AML-193 (cell line): ENCODE results near the gene PLCL1.
"Not testable (repeated sequence)": the region's sequence is repeated elsewhere in the genome, so short reads cannot be mapped to it uniquely, and the experiment has no call there.

Source experiments
- DNase-seq, 2 experiments: peaks; one replicate each; lab custom pipeline; 2025; lab: John Stamatoyannopoulos, UW

PLCL1 gene

DNA sequence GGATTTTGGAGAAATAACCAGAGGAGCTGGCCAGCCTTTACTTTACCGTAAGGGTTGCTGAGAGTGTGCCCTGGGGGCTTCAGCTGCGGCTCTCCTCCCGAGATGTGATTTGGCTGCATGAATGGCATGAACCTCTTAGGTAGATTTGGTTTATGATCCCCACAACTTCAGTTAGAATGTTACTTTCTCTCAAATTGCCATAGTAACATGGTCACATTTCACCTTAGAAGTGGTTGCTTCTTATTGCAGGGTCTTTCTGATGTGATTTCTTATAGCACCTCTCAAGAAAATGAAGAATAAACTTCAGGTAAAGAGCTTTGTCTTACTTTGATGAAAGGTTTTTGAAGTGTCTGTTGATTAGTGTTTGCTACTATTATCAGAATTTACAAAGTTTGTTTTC is 5.6 kb downstream of the PLCL1 start:
- DNase-seq = no peak

DNA sequence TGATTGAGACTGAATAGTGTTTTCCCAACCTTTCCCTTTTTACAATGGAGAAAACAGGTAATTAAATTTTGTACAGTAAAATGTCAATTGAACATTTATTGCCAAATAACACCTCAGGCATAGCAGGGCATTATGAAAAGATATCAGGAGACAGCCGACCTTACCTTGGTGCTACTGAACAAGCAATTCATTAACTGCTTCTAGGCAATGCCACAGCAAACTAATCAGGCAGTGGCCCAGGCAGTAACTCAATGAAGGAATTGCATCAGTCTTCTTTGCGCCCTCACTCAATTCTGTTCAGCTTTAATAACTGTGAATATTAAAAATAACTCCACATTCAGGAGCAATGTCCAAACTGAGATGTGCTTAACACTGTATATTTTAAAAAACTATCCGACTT is 6.1 kb downstream of the PLCL1 start:
- DNase-seq = no peak

DNA sequence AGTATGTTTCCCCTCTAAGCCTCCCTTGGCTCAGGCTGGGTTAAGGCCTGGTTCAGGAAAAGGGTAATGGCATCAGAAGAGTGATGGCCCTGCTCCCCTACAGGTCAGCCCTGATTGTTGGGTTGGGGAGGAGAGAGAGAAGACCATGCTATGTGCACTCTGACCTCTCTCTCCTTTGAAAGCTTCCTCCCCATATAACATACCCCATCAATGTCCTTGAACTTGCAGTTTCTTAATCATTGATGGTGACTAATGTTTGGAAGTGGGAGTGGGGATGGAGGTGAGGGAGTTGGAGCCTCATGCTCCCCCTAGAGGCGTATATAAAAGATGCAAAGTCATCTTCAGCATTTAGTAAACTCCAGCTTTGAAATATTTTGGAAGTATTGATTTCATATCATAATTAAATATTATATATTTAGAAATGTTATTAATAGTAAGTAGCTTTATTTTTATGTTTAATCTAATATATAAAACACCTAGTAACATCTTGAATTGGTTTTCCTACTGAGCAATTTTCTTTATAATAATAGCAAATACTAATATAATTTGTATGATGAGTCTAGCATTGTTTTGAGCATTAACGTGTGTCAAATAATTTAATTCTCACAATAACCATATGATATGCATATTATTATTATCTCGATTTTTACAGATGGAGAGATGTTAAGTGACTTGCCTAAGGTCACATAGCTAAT is 8.8 kb downstream of the PLCL1 start:
- peak in 1 of 2 experiments; percentile 32 for DNase-seq

DNA sequence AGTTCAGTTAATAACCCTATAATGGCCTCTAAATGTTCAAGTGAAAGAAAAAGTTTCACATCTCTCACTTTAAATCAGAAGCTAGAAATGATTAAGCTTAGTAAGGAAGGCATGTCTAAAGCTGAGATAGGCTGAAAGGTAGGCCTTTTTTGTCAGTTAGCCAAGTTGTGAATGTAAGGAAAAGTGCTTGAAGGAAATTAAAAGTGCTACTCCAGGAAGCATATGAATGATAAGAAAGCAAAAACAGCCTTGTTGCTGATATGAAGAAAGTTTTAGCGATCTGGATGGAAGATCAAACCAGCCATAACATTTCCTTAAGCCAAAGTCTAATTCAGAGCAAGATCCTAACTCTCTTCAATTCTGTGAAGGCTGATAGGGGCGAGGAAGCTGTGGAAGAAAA is 10.1 kb downstream of the PLCL1 start:
- DNase-seq = no peak

DNA sequence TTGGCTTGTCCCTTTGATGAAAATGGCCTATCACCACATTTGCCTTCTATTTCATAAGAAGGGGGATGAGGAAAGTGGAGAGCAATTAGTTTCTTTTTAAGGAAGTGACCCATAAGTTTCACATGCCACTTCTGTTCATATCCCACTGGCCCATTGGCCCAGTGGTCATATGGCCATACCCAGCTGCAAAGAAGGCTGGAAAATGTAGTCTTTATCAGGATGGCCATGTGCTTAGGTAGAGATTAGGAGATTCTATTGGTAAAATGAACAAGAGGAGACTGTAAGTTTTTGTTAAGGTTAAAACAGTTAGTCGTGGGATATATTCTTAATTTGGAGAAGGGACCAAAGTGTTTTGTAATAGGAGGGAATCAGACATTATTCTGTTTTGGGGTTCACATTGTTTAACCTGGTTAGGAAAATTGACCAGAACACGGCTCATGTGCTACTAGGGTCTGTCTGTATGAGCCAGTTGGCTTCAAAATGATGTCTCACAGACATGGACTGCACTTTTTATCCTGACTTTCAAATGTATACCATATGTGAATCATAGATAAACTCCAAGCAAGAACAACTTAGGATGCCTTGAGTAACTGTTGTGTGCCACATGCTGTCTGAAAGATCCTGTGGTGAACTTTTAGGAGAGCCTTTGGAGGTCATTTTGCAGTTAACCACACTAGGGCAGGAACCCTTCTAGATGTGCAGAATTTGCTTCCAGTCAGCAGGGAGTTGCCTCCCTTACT is 17.3 kb downstream of the PLCL1 start:
- DNase-seq = no peak

DNA sequence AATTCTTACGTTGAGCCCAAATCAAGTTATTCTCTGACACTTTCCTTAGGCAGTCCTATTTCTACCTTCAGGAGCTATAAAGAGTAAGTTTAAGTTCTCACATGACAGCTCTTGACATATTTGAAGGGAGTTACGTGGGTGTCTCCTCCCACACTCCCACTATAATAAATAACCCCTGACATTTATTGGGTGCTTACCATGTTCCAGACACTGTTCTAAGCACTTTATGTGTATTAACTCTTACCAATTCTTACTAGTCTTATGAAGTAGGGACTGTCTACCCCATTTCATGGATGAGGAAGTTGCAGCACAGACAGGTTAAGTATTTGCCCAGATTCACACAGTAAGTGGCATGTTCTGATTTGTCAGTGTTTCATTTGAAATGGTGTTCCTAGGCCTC is 17.9 kb downstream of the PLCL1 start:
- DNase-seq = no peak

DNA sequence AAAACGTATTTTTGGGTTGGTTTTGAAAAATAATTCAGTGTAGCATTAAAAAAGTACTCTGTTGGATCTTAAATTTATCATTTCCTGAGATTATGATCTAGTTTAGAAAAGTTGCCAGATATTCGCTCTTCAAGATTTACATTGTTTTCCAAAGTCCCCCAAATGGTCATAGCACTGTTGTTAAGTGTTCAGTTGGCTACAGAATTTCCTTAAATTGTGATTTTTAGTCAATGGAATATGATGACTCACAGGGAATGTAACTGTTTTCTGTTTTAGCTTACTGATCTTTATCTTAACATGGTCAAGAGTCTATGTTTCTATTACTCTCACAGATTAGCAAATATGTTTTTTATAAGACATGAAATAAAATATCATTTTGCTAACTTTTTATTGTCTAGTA is 23.2 kb downstream of the PLCL1 start:
- no peak for DNase-seq

DNA sequence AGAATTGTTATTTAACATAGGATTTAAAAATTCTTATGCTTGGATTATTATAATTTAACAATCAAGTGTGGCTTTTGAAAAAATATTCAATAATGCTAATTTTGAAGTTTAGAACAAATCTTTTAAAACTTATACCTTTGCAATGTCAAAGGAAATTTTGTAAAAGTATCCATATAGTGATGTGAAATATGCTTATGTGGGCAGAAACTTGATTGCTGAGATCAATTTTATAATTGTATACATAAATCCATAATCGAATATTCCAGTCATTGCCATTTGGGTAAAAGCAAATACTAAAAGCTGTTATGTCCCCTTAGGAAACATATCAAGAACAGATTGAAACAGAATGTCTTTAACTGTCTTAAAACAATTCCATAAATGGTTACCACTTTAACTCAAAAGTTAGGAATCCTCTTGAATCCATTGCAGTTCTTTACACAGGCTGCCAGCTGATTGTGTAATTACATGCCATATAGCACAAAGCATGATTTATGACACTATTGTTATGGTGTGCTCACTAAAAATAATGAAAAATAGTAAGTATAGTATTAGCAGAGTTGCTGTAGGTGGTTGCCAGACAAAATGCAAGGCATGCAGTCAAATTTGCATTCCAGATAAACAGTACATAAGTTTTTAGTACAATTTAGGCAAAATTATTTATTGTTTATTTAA is 24.2 kb downstream of the PLCL1 start:
- no peak for DNase-seq

DNA sequence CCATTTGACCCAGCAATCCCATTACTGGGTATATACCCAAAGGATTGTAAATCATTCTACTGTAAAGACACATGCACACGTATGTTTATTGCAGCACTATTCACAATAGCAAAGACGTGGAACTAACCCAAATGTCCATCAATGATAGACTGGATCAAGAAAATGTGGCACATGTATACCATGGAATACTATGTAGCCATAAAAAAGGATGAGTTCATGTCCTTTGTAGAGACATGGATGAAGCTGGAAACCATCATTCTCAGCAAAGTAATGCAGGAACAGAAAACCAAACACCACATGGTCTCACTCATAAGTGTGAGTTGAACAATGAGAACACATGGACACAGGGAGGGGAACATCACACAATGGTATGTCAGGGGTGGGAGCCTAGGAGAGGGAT is 30.4 kb downstream of the PLCL1 start:
- not testable (repeated sequence) for DNase-seq

DNA sequence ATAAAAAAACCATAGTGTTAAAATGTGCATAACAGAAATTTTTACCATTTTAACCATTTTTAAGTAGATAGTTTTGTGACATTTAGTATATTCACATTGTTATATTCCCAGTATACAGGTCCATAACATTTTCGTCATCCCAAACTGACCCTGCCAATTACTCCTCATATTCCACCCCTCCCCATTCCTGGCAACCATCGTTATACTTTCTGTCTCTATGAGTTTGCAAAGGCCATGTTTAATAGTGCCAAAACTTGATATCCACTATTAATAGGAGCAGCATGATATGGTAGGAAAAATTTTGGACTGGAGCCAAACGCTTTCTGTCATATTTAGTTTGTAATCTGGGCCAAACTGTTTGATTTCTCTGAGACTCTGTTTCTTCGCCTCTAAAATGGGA is 30.9 kb downstream of the PLCL1 start:
- no peak for DNase-seq

DNA sequence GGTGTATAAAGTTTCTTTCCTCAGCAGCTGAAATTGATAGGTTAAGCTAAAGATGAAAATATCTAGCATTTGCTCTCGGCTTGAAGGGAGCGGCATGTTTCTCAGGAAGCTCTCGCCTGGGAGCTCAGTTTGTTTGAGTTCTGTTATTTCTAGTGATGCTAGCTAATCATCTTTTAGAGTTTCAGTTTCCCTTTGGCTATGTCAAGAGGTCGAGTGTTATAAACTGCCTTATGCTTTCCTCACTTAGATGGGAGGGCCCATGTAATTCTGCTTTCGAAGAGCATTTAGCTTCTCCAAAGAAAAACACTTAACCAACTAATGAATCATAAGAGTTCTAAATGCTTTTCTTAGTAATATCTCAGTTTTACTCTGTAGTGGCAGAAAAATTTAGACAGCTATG is 33.6 kb downstream of the PLCL1 start:
- DNase-seq = no peak

DNA sequence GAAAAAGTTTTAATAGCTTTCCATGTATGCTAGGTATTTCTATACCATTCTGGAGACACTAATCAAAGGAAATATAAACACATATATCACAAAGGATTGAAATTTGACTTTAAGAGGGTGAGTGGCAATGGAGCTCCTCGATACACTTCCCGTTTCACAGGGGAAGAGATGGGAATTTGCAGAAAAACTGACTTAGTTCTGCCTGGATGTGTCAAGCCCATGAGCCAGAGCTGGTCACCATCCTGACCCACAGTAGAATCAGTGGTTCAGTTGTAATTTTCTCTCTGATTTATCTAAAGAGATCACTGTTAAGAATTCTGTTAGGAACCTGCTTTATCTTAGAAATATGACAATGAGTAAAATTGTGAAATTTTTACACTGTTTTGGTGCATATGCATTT is 34.2 kb downstream of the PLCL1 start:
- DNase-seq = no peak

DNA sequence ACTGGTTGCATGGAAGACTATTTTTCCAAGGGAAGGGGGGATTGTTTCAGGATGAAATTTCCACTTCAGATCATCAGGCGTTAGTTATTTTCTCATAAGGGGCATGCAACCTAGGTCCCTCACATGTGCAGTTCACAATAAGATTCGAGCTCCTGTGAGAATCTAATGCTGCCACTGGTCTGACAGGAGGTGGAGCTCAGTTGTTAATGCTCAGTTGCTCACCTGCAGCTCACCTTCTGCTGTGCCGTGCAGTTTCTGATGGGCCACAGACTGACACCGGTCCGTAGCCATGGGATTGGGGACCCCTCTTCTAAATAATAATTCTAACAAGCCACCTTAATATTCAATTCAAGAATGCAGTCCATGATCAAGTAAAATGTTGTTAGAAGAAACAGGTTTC is 34.9 kb downstream of the PLCL1 start:
- no peak for DNase-seq

DNA sequence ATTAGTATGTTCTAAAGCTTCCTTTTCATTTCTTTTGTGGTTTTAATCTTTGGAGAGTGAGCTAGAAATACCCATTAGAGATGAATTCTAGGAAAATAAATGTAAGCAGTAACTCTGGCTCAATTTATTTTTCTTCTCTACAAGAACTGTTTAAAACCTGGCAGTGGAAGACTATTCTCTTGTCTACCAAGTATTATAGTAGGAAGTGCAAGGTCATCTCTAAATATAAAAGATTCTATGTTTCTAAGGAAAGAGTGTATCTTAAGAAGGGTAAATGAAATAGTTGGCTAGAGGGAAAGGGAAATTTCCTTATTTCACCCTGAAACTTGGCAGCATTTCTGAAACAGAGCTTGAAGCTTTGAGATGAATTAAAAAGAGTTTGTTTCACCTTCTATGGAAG is 35.5 kb downstream of the PLCL1 start:
- no peak for DNase-seq

DNA sequence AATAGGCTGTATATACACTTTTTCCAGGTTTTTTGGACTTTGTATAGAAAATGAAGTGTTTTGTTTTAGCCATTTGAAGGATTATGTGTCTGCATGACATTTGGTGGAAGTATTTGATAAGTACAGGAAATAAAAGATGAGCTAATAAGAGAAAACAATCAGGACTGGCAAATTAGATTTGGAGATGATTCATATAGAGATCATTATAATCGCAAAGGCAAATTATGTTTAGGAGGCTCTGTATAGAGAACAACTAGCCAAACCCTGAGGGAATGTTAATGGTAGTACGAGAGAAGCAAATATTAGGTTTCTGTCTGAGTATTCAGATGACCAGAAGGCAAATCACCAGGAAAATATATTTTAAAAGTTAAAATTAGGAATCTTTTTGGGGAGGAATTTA is 41.7 kb downstream of the PLCL1 start:
- no peak for DNase-seq

DNA sequence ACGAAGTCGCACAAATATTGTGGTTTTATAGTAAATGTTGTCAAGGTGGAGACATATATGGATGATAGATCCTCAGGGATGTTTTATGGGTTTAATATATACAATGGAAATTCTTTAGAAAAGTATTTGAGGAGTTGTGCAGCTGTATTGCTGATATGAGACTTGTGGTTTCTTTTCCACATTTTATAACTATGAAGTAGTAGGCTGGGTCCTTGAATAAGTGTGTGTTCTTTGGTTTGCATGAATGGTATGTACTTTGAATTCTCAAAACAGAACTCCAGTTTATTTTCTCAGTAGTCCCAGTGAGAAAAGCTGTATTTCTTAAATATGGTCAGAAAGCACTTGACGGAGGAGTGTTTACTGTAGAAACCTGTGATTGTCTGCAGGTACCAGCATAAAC is 42.4 kb downstream of the PLCL1 start:
- no peak for DNase-seq

DNA sequence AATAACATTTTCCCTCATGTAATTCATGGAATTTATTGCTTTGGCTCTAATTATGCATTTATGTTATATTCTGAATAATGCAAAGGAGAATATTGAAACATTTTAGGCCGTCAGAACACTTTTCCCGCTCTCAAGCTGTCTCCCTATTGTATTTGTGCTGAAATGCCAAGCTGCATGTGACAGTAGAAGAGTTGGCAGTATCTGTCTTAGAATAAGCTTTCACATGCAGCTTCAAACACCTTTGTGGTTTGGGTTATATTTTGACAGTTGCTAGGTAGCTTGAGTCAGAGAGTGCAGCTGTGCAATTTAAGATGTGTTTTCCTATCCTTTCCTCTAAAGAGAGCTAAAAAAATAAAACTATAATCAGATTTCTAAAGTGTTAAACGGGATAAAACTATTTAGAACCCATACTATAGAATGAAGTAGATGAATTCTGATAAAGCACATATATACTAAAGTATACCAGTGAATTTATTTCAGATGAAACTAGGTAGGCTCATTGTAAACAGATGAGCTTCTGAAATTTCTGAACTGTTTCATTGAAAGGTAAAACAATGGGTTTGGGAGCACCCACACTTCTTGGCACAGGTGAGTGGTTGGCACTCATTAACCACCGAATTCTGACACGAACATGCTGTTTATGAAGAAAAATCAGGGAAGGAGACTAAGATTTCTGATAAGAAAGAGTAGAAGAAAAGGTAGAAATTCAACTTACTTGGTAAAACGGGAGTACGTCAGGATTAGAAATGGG is 43.4 kb downstream of the PLCL1 start:
- no peak for DNase-seq

DNA sequence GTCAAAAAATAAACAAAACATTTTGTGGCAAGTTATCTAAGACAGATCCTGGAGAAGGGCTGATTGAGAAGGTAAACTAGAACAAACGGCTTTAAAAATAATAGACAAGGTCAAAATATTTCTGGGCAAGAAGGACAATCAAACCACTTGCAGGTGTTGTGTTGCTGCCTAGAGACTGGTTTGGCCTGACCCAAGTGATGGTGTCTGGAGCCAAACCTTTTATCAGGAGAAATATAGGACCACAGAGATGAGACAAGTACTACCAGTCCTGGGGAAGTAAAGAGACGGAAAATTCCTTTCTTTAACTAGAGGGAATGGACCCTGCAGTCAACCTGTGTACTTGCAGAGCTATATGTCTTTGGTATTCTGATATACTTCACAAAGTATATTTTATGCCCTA is 44.2 kb downstream of the PLCL1 start:
- DNase-seq = no peak

DNA sequence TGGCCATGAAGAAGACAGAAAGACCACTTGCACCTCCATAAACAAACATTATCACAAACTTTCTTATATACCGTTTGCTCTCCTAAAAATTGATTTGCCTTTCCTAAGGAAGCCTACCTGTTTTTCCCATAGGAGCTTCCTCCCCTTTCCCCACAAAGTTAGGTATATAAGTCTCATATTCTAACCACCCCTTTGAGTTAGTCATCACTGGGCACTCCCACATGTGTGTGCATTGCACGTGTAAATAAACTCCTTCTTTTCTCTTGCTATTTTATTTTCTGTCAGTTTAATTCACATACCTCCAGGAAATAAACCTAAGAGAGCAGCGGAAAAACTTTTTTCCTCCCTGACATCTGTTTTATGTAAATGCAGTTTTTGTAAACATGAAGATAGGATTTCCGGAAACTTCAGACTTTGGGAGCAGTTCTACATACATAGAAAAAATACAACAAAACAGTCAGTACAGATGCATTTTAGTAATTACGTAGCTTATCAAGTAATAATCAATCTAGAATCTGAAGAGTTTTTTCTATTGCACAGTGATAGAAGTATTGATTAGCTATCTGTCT is 46.6 kb downstream of the PLCL1 start:
- no peak for DNase-seq

DNA sequence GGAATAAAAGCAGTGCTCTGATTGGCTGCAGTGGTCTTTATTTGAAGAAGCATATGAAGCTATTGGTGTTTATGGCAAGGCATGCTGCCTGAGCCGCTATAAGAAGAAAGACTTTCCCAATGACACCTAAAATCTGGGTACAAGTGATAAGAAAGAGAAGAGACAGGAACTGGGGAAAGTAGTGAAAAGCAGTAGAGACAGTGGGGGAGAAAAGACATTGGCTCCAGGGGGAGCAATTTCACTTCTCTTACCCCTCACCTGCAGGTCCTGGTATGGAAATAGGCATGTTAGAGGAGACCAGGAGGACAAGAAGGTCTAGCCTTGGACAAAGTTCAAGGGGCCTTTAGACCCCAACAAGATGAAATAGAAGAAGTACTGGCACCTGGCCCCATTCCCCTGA is 47.1 kb downstream of the PLCL1 start:
- DNase-seq = peak in 1 of 2 experiments; percentile 10

DNA sequence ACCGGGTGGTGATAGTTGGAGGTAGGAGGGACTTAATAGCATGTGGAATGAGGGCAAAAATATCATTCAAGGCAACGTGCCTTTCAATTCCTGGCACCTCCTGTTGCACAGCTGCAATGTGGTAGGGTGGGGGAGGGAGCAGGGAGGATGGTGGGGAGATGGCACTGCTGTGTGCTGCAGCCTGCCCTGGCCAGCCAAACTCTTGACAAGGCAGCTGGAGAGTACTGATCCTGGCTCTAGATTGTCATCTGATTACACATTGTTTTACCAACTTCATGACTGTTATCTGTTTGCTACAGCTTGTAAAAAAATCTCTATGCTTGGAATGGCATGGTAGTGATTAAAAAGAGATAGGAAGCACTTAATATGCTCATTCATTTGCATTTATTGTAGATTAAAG is 47.7 kb downstream of the PLCL1 start:
- no peak for DNase-seq

DNA sequence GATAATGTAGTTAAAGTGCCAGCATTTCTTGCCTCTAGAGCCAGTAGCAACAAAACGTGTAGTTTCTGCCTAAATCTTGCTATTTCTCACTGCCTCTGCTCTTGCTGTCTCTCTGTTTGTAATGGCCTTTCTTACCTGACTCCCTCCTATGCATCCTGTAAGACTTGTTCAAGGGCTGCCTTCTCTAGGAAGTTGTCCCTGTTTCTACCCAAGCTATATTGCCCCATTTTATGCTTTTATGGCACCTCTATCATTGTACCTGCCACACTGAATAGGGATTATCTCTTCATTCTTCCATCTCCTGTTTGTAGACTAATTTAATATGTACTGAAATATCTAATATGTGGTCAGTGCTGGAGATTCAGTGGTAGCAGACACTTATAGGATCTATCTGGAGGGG is 49.2 kb downstream of the PLCL1 start:
- DNase-seq = no peak
